HG02981 (cell line): ENCODE data around the gene PKD2L2.
"Not testable (repeated sequence)": the region's sequence is repeated elsewhere in the genome, so short reads cannot be mapped to it uniquely, and the experiment has no call there.

ENCODE experiments used
- ATAC-seq: cut with Tn5 transposase; IDR thresholded peaks from one replicate; pipeline ENCODE4 v1.9.1; 2021; ENCODE audit warnings: mild to moderate bottlenecking, moderate library complexity; ENCODE audit not compliant: unreplicated experiment

Gene PKD2L2

GRCh38 chr5:137954131-137954879 lies 65.0 kb downstream of the PKD2L2 start:
- no peak for ATAC-seq

GRCh38 chr5:137957948-137958347 lies 68.7 kb downstream of the PKD2L2 start:
- no peak for ATAC-seq

GRCh38 chr5:137959488-137959887 lies 70.2 kb downstream of the PKD2L2 start:
- no peak for ATAC-seq

DNA sequence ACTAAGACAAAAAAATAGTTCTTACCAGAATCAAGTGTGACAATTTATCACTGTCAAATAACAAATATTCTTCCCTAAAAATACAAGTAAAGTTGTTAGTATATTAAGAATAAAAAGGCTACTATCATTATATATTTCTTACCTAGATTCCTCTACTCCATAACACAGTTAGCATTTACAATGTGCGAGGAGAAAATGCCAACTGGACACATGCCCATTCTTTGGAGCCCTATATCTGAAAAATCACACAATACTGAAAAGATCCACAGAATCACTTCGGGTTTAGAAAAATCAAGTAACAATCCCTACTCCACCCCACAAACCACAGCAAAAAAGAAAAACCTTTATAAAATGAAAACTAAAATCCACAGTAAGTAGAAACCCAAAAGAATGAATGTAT lies 70.9 kb downstream of the PKD2L2 start:
- ATAC-seq = no peak

DNA sequence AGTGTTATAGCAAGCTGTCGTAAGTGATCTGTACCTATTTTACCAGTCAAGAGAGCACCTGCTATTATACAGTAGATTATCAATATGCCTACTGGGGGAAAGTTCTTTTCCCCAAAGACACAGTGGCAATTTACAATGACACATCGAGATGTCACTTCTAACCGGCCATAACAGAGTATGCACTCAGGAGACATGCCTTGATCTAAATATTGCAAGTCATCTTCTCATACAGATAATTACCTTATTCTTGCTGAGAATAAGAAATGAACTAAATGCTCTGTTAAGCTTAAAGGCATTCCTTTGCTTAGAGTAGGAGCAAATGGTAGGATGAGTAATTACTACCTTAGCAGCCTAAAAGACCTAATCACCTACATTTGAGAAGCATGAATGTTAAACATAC lies 71.6 kb downstream of the PKD2L2 start:
- ATAC-seq = no peak

DNA sequence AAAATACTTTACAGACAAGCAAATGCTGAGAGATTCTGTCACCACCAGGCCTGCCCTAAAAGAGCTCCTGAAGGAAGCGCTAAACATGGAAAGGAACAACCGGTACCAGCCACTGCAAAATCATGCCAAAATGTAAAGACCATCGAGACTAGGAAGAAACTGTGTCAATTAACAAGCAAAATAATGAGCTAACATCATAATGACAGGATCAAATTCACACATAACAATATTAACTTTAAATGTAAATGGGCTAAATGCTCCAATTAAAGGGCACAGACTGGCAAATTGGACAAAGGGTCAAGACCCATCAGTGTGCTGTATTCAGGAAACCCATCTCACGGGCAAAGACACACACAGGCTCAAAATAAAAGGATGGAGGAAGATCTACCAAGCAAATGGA lies 81.1 kb downstream of the PKD2L2 start:
- not testable (repeated sequence) for ATAC-seq

DNA sequence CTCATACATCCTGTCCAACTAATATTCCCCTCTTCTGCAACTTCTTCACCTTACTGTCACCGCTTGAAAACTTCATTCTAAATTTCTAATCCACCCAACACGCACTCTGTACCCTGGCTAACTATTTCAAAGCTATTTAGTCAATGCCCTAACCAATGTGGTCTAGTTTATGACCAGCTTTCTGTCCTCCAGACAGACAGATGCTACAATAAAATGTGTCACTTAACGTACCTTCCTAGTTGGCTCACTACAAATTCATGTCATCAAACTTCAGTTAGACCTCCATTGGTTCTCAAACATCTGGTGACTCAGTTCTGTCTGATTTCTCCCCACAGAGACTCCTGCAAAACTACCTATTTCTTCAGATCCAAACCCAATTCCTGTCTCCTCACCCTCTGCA lies 86.0 kb downstream of the PKD2L2 start:
- ATAC-seq = no peak

DNA sequence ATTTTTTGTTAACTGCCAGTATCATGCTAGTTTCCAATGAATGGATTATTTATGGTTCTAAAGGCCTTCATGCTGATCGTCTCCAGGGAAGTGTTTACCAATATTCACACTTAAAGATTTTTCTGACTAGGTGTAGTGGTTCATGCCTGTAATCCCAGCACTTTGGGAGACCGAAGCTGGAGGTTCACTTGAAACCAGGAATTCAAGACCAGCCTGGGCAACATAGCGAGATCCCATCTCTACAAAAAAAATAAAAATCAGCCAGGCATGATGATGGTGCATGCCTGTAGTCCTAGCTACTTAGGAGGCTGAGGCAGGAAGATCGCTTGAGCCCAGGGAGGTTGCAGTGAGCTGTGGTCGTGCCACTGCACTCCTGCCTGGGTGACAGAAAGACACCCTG lies 100.2 kb downstream of the PKD2L2 start:
- ATAC-seq = no peak
